Gastrocnemius medialis (tissue), 4 donors: ENCODE measurements around the gene YPEL1.

Experiments used
- POLR2A ChIP-seq, 2 donors: fragments of 450-650 bp; IDR thresholded peaks; one replicate each; pipeline ENCODE4 v1.6.1; 2017; ENCODE audit warnings: antibody characterized with exemption in 2 of 2, mild to moderate bottlenecking in 2 of 2, moderate library complexity in 2 of 2
- TF ChIP-seq, protein P1 (sequence below), 5 experiments: fragments of 450-650 bp in 3 of 5; fragments of 200-600 bp in 2 of 5; sonication (generic) in 2 of 5; IDR thresholded peaks in 4 of 5; conservative IDR thresholded peaks in 1 of 5; 1 replicate in 4 of 5; 2 replicates in 1 of 5; pipeline ENCODE4 v1.5.1; 2016 to 2019; ENCODE audit warnings: antibody characterized with exemption in 5 of 5, mild to moderate bottlenecking in 3 of 5, moderate library complexity in 3 of 5

DNA sequence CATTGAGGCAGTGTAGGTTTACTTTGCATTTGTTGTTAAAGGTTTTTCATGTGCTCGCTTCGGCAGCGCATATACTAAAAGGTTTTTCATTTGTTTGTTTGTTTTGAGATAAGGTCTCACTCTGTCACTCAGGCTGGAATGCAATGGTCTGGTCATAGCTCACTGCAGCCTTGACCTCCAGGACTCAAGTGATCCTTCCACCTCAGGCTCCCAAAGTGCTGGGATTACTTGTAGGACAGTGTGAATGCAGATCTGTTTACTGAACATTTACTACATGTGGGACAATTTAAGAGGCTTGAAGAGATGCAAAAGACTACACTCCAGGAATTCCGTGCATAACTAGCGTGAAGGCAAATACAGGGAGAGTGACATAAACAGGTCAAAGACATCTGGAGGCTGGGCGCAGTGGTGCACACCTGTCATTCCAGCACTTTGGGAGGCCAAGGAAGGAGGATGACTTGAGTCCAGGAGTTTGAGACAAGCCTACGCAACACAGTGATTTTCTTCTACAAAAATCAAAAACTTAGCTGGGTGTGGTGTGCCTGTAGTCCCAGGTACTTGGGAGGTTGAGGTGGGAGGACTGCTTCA, 34.1 kb downstream of the YPEL1 start:
- TF ChIP-seq POLR2A (IDR thresholded peaks at IDR 0.05) = no peak
- TF ChIP-seq, protein P1, sequence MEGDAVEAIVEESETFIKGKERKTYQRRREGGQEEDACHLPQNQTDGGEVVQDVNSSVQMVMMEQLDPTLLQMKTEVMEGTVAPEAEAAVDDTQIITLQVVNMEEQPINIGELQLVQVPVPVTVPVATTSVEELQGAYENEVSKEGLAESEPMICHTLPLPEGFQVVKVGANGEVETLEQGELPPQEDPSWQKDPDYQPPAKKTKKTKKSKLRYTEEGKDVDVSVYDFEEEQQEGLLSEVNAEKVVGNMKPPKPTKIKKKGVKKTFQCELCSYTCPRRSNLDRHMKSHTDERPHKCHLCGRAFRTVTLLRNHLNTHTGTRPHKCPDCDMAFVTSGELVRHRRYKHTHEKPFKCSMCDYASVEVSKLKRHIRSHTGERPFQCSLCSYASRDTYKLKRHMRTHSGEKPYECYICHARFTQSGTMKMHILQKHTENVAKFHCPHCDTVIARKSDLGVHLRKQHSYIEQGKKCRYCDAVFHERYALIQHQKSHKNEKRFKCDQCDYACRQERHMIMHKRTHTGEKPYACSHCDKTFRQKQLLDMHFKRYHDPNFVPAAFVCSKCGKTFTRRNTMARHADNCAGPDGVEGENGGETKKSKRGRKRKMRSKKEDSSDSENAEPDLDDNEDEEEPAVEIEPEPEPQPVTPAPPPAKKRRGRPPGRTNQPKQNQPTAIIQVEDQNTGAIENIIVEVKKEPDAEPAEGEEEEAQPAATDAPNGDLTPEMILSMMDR (IDR thresholded peaks at IDR 0.05 in 4 of 5, conservative IDR thresholded peaks at IDR 0.05 in 1 of 5) = no peak
